NCI-H82 treated with DMSO at 0.1 percent for 48 hours (cell line): ENCODE measurements around the gene AGPAT4.
"Not testable (repeated sequence)": the region's sequence is repeated elsewhere in the genome, so short reads cannot be mapped to it uniquely, and the experiment has no call there.

Source experiments
- DNase-seq: peaks from one replicate; lab custom pipeline; 2025; ENCODE audit not compliant: unreplicated experiment; lab: John Stamatoyannopoulos, UW

The AGPAT4 gene

DNA sequence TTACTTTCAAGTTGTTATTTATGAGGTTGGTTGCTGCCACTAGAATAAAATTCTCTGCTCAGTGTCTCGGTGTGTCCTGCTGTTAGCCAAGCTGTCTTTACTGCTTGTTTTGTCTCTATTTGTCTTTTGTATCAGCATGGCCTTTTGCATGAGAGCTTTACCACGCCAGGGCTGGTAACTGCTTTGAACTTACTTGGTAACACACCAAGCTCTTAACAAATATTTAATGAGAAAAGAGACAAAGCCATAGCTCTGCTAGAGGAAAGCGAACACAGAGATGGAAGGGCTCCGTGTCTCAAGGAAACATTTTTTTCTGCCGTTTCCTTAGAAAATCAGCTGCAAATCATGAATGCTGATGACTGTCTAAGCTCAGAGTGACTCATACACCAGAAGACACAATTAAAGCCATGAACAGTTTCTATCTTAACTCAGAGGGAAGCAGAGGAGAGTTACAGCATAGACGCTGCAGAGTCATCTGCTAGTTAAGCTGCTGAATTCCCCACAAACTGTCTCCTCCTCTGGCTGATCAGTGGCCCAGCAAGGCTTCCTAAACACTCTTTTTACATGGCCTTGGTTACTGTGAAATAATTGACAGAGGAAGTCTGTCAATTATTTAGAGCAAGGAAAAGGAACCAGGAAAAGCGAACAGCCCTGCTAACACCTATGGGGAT is 44.8 kb downstream of the AGPAT4 start:
- DNase-seq, result no peak

DNA sequence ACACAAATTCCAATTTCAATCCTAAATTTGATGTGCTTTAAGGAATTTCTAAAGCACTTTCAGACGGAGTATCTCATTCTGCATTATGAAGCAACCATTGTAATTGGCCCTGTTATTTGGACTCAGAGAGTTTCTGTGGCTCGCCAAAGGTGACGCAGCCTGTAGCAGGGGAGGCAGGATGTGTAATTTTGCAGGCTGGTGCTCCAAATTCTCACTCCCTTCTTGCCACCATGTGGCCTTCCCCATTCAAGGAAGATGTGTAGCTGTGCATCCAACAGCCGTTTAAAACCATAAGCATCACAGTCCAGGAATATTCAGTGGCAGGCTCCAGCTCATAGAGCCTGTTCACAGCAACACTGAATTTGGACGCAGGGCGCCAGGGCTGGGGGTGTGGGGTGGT is 45.8 kb downstream of the AGPAT4 start:
- DNase-seq, result no peak

DNA sequence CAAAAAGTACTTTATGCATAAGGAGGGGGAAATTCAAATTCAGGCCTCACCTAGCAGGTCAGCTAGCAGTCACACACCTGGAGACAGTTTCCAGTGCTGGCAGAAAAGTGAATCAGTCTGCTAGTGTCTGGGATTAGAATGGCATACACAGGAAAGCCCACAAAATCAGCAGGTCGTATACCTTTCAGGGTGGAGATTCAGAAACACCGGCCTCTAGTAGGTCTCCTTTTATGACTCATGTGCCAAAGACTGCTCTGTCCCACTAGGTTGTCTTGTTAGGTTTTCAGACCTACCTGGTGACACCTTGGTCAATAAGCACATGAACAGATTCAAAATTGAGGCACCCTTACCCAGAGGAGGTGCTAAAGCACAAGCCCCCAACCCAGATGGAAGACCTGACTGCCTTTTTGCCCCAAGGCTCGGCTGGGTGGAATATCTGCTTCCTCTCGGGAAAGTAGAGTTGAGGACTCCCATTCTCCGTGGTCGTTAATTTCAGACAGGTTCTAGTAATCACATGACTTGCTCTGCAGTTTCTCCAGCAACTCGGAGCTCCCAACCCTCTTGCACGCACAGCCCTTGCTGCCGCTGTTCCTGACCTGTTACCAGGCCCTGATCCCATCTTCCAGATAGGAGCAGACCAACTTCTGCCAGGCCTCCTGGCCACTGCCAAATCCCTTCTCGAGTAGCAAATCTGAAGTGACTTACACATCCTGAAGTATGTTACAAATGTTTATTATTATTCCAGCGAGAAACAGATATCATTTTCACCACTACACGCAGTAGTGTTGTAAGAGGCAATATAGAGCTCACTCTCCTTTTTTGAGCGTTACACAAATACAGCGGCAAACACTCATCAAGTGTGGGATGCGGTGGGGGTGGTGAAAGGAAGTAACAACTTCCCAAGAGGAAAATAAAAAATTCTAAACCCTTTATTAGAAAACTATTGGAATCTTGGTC is 46.6 kb downstream of the AGPAT4 start:
- DNase-seq, result no peak

DNA sequence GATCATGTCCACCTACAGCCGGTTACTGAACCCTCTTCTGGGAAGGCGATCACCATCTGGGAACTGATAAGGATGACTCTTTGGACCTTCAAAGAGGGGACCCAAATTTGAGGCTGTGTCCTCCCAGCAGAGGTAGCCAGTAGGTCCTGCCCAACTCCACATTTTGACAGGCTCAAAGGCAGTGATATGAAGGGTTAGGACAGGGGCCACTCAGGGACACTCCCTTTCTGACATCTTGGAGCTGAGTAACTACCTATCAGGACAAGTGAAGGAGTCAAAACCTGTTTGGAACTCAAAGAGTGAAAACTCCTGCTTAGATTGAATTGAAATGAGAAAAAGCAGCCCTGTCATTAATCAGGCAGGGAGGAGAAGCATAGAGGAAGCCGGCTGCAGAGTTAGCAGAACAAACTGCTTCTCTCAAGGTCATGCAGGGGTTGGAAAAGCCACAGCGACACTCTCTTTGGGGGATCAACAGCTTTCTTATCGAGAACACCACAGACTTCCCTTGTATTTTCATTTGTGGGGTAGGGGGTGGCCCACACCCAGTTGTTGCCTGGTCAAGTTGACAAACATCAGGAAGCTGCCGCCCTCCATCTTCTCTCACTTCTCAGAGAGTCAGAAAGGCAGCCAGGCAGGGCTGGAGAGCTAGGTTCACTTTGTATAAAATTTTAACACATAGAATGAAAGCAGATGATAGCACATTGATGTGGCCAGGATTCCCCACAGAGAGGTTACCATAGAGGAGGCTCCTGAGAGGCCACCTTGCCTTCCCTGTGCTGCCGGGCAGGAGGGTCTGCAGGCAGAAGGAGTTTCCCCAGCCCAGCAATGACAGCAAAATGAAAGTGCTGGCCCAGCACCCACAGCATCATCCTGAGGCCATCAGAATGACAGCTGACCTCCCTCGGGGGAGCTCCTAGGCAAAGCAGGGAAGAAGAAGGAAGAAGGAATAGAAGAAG is 47.6 kb downstream of the AGPAT4 start:
- no peak for DNase-seq

DNA sequence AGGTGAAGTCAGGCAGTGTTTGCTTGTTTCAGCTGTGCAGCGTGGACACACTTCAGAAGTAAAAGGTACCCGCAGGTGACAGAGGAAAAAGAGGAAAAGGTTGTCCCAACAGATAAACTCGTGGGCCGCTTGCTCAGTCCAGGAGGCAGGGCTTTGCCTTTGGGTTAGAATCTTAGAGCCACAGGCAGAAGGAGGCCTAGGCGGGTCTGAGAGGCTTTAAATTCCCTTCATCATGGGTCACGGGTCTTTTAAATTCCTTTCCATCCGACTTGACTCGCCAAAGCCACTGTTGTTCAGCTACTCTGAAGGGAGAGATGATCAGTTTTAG is 48.2 kb downstream of the AGPAT4 start:
- no peak for DNase-seq

DNA sequence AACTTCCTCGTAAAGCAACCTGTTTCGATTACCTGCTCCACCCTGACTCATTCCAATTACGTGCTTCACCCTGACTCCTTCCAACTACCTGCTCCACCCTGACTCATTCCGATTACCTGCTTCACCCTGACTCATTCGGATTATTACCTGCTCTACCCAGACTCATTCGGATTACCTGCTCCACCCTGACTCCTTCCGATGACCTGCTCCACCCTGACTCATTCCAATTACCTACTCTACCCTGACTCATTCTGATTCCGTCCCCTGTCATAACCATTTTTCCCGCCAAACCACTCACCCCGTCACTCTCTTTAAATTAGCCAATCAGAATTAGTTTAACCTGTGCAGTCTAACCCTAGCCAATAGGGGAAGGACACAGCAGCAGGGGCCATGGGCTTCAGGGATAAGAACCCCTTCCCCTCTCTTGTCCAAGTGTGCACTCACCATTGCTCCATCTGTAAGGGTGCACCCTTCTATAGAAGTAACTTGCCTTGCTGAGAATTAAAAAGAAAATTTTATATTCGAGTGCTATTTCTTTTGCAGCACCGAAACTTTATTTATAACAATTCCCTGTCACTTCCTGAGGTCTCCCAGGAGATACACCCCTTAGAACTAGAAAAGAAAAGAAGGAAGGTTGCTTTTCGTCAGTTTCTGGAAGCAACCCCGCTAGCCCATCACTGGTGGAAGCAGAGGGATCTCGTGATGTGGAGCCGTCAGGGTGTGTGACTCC is 48.7 kb downstream of the AGPAT4 start:
- DNase-seq, result not testable (repeated sequence)

DNA sequence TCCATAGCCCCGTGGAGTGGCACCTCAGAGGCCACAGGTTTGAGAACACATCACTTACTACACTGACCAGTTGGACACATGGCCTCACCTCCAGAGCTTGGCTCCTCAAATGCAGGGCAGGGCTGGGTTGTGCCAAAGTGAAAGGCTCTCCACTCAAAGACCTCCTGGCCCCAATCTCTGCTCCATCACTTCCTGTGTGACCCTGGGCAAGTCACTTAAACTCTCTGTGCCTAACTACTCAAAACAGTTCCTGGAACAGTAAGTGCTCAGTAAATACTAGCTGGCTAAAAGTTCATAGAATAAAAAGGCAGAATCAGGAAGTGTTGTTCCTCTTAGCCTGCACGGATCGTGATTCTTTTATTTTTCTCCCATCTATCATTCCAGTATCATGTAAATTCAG is 50.2 kb downstream of the AGPAT4 start:
- DNase-seq, result no peak

DNA sequence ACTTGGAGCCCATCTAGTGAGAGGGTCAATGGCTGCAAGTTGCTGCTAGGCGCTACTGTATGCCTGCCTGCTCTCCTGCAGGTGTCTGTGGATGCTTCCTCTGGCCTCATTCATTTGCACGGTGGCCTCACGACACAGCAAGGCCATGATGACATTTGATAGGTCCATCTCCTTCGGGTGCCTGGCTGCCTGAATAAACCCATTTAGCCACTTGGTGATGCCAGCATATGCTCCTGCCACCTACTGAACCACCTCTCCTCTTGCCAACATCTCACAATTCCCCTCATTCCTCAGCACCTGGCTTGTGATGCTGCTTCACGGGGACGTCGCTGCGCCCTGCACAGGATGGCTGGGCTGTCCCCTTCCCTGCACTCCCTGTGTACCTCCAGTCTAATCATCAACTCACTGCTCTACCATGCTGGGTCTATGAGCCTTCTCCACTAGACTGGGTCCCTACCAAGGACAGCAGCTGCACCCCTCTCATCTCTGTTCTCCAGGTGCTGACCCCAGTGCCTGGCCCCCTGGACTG is 51.1 kb downstream of the AGPAT4 start:
- no peak for DNase-seq

DNA sequence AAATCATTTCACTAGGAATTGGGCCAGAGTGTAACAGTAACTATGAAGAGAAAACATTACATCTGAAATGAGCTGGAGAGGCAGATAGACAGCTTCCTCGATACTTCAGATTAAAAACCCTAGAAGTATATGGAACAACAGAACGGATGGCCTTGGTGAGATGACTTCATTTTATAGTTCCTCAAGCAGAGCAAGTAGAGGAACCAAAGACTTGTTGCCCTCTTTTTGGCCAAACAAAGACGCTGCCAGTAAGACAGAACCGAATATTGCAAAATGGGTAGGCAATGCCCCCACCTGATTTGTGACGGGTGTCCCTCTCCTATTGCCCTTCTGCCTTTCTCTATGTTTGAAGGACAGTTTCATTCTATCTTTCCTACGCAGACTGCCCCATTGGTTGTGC is 53.5 kb downstream of the AGPAT4 start:
- DNase-seq, result no peak

DNA sequence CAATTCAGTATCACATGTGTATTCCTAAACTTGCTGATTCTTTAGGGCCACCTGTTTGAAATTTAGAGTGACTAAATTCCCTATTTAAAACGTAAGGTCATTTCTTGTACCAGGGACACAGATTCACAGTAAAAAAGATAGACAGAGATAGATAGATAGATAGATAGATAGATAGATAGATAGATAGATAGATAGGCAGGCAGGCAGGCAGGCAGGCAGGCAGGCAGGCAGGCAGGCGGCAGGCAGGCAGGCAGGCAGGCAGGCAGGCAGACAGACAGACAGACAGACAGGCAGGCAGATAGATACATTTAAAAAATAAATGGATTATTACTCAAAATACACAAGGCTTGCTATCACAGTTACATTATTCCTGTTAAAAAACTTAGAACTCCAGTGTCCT is 54.2 kb downstream of the AGPAT4 start:
- DNase-seq, result no peak

DNA sequence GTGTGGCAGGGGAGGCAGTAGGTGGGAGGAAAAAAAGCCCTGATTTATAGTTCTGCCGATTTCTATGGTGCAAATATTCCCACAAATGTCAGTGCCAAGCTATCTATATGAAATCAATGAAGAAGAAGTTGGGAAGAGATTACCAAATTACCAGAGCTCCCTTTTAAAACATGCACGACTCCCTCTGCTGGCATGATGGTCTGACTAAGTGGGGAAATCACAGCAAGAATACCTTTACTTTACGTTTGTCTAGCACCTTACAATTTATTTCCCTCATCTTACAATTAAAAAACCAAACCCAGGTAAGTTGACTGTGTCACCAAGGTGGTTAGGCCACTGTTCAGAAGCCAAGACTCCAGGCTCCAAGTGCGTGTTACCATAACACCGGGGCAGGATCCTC is 55.6 kb downstream of the AGPAT4 start:
- no peak for DNase-seq

DNA sequence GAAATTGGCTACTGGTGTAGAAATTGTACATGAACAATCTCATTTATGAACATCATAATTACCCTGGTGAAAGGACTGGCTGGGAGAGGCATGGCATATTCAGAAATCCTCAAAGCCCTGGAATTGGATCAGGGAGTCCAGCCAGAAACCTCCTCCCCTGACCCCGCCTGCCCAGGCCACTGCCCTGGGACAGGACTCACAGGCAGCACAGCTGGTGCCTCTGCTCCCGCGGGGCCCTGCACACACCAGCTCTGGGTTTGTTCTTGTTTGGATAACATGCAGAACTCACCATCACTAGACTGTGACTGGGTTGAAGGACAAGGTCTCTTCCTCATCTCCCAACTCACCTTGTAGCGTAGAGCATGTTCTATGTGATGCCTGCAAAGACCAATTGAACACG is 56.2 kb downstream of the AGPAT4 start:
- no peak for DNase-seq

DNA sequence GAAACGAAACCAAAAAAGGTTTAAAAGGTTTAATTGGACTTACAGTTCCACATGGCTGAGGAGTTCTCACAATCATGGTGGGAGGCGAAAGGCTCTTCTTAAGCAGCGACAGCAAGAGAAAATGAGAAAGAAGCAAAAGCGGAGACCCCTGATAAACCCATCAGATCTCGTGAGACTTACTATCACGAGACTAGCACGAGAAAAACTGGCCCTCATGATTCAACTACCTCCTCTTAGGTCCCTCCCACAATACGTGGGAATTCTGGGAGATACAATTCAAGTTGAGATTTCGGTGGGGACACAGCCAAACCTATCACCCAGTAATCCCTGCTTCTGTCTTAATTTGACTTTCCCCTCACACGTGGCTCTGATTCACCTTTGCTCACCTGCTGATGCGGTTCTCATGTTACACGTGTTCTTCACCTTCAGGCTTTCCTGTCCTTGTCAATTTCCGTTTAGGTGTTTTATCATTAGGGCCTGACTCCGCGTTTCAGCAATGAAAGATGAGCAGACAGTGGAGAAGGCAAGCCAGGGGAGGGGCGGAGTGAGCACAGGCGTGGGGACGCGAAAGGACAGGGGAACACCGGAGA is 57.1 kb downstream of the AGPAT4 start:
- no peak for DNase-seq

DNA sequence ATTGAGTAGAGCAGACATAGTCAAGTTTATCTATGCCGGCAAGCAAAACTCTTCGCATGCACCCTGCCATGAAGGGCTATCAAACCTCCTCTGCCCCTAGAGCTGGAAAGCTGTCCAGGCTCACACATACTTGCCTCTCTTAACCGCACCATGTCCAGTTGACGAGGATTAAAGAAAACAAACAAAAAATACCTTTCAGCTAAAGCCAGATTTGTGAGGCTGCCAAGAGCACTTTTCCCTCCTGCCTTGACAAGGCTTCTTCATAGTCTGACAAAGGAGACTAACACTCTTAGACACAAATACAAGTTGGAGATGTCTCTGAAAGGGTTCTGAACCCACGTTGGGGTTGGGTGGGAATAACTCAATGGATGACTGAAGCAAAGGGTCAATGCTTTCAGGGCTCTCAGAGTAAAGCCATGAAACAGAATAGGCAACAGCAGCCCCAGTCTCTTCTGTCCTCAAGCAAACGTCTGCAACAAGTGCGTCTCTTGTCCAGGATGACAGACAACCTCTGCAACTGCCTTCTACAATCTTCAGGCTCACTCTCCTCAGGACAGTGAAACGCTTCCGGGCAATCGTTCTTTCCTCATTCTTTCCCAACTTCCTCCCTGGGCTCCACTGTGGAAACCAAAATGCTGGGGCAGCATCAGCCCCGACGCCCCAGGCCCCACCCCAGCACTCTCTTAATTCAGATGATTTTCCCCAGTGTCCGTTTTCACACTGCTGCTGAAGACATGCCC is 57.8 kb downstream of the AGPAT4 start:
- no peak for DNase-seq

DNA sequence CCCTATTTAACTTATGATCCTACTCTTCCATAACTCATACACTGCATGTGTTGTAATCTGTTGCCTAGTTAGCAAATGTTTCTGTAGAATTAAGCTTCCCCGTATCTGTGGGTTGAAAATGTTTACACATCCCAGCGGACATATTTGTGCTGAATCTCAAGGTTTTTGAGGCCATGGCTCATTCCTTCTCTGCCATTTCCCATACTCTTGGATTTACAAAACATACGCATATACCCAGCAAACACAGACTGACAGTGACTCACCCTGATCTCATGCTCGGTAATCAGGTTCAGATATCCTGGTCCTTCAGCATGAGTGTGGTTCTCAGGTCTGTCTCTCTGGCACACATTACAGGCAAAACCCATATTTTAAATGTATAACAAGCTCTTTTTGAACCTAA is 58.7 kb downstream of the AGPAT4 start:
- no peak for DNase-seq

DNA sequence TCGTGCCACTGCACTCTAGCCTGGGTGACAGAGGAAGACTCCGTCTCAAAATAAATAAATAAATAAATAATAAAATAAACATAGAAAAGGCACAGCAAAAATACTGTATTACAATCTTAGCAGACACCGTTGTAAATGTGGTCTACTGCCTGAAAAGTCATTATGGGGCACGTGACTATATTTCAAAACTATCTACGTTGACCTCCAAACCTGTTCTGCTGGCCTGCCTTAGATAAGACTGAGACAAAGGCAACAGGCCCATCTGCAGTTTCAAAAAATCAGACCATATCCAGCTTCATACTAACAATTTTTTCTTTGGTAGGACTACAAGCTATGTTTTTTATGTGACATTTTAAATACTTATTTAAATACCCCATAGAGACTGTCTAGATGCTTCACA is 59.1 kb downstream of the AGPAT4 start:
- no peak for DNase-seq

DNA sequence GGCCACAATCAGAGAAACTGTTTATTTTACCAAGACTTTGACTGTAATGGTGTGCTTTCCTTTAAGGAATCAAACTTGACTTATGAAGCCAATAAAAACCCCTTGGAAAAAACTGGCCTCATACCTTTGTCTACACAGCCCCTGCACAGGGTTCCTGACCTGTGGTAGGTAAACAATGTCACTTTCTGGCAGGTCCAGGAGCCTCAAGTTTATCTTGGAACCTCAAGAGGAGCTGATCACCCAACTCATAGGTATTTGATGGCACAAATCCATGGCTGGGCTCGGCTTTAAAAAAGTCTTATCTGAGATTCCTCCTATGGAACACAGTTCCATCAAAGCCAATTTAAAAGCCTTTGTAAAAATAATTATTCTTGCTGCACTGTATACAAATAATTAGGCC is 61.0 kb downstream of the AGPAT4 start:
- DNase-seq, result no peak

DNA sequence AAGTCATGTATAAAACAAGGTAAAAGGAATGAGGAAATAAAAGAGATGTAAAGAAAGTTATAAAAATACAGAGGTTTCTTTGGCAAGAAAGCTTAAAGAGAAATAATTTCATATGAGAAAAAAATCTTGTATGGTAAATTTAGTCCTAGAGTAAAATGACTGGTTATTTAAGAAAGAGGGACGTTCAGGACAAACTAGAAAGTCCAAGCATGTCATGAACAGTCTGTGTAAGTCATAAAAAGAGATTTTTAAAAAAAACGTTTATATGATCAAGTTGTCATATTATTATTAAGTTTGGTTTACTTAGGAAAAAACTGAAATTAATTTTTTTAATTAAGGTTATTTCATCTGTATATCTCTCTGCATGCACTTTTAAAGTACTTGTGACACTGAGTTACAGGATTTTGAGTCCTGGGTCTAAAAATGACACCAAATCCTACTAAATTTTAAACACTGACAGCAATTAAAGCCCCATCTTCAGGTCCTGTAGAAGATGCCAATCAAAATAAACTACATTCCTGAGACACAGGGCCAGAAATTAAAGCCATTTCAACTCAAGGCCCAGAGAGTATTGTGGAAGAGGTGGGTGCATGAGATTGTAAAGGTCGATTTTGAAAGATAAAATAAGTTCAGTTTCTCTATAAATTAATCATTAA is 62.4 kb downstream of the AGPAT4 start:
- DNase-seq, result no peak

DNA sequence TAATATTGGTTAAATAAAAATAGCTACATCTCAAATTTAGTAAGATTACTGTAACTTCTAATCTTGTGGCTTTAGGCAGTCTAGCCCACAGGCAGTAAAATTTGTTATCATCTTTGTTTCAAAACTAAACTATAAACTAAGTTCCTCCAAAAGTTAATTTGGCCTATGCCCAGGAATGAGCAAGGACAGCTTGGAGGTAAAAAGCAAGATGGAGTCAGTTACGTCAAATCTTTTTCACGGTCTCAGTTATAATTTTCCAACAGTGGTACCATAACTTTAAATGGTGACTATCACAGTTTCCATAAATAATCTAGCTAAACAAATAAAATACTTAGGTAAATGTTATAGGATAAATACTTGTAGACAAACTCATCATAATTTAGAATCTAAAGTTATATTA is 63.0 kb downstream of the AGPAT4 start:
- DNase-seq, result no peak
